Measurements from ENCODE around the gene LRRIQ1. TPM values are rescaled to one million over a fixed set of nuclear protein-coding genes. Genes with fewer than 3 reads are reported as not detected.

LRRIQ1 gene
- total and polyA plus RNA-seq, 2 experiments from 2014 or later = 2.0 to 6.9 TPM

GRCh38 chr12:85260896-85261295 is 224.7 kb downstream of the LRRIQ1 start:
- Histone ChIP-seq H3K4me1 (ENCODE audit: low read depth) (no peaks in the 10 kb centered on the region), H3K4me3 (no peak overlapping the region), H3K9me3 (ENCODE audit: low read depth) (no peaks in the 10 kb centered on the region), H3K27me3 (no peaks in the 10 kb centered on the region), H3K36me3 (no peaks in the 10 kb centered on the region), H3K27ac (no peak overlapping the region)
- DNase-seq (ENCODE audit: low read depth in 1 of 2, low spot score in 1 of 2) = no peak
- TF ChIP-seq, protein P1, sequence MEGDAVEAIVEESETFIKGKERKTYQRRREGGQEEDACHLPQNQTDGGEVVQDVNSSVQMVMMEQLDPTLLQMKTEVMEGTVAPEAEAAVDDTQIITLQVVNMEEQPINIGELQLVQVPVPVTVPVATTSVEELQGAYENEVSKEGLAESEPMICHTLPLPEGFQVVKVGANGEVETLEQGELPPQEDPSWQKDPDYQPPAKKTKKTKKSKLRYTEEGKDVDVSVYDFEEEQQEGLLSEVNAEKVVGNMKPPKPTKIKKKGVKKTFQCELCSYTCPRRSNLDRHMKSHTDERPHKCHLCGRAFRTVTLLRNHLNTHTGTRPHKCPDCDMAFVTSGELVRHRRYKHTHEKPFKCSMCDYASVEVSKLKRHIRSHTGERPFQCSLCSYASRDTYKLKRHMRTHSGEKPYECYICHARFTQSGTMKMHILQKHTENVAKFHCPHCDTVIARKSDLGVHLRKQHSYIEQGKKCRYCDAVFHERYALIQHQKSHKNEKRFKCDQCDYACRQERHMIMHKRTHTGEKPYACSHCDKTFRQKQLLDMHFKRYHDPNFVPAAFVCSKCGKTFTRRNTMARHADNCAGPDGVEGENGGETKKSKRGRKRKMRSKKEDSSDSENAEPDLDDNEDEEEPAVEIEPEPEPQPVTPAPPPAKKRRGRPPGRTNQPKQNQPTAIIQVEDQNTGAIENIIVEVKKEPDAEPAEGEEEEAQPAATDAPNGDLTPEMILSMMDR (IDR thresholded peaks at IDR 0.05; ENCODE audit: low read depth, low read length) = no peak

DNA sequence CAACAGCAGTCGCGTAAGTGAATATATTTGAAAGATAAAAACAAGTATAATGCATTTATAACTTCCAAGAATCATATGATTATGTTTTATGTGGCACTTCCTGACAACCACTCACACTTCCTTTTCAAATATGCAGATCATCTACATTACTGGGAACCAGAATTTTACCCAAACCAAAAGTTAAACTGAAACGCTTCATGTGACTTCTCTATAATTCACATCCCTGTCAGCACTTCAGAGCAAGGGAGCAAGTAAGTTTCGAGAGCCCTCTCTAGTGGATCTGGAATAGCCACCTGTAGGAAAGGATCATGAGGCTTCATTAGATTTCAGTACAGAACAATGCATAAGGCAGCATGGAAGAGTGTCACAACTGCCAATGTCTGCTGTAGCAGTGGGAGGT is 230.2 kb downstream of the LRRIQ1 start:
- Histone ChIP-seq H3K9me3 (ENCODE audit: low read depth) (no peaks in the 10 kb centered on the region), H3K27ac (no peak overlapping the region), H3K27me3 (peaks cover 28% of the 10 kb centered on the region), H3K4me3 (no peak overlapping the region), H3K36me3 (no peaks in the 10 kb centered on the region), H3K4me1 (ENCODE audit: low read depth) (no peaks in the 10 kb centered on the region)
- no peak for DNase-seq (ENCODE audit: low read depth in 1 of 2, low spot score in 1 of 2)
- TF ChIP-seq, protein P1 (IDR thresholded peaks at IDR 0.05; ENCODE audit: low read depth, low read length) = no peak

- H3K4me3 ChIP-seq = peak overlapping the region; percentile 4
- no peaks in the 10 kb centered on the region for H3K9me3 ChIP-seq (ENCODE audit: low read depth)
- peaks cover 97% of the 10 kb centered on the region for H3K27me3 ChIP-seq
- no peak overlapping the region for H3K27ac ChIP-seq
- no peaks in the 10 kb centered on the region for H3K4me1 ChIP-seq (ENCODE audit: low read depth)
- no peaks in the 10 kb centered on the region for H3K36me3 ChIP-seq
- TF ChIP-seq, protein P1 (IDR thresholded peaks at IDR 0.05; ENCODE audit: low read depth, low read length) = no peak
- peak in 1 of 2 donors; percentile 42 for DNase-seq (ENCODE audit: low read depth in 1 of 2, low spot score in 1 of 2)
Observed at GRCh38 chr12:85273381-85274314, 237.5 kb downstream of the LRRIQ1 start.

GRCh38 chr12:85274315-85274651 is 238.1 kb downstream of the LRRIQ1 start:
- Histone ChIP-seq H3K9me3 (ENCODE audit: low read depth) (no peaks in the 10 kb centered on the region), H3K36me3 (no peaks in the 10 kb centered on the region), H3K4me3 (no peak overlapping the region), H3K27ac (no peak overlapping the region), H3K4me1 (ENCODE audit: low read depth) (no peaks in the 10 kb centered on the region), H3K27me3 (peaks cover 99% of the 10 kb centered on the region)
- TF ChIP-seq, protein P1 (IDR thresholded peaks at IDR 0.05; ENCODE audit: low read depth, low read length) = no peak
- no peak for DNase-seq (ENCODE audit: low read depth in 1 of 2, low spot score in 1 of 2)

DNA sequence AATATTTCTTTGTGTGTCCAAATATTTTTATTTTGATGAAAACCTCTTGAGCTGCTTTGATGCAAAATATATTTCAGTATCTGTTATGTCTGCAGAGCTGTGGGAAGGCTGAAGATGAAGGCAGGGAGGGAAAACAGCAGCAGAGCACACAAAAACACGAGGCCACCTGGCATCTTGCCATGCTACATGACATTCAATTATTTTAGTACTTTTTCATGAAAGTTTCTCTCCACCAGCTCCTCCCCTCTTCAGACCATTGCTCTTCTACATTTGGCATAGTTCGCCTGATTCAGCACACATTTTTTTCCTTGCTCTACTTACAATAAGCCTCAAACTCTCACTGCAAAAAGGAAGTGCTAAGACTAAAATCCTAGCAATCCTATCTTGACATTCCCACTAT is 239.2 kb downstream of the LRRIQ1 start:
- Histone ChIP-seq H3K4me3 (no peak overlapping the region), H3K27me3 (peaks cover 96% of the 10 kb centered on the region), H3K9me3 (ENCODE audit: low read depth) (no peaks in the 10 kb centered on the region), H3K36me3 (no peaks in the 10 kb centered on the region), H3K27ac (no peak overlapping the region), H3K4me1 (ENCODE audit: low read depth) (no peaks in the 10 kb centered on the region)
- TF ChIP-seq, protein P1 (IDR thresholded peaks at IDR 0.05; ENCODE audit: low read depth, low read length) = no peak
- DNase-seq (ENCODE audit: low read depth in 1 of 2, low spot score in 1 of 2) = no peak
